OCI-LY1 (cell line): ENCODE data around the gene ERGIC1.
"Not testable (repeated sequence)": the region's sequence is repeated elsewhere in the genome, so short reads cannot be mapped to it uniquely, and the experiment has no call there.

ENCODE experiments used
- H2AFZ ChIP-seq: fragments of 200-600 bp; sonication (generic), shearing (Covaris generic); 2 replicates; pipeline ENCODE4 v1.6.0; 2014; ENCODE audit warnings: antibody characterized with exemption, mild to moderate bottlenecking, low read length
- H3F3A ChIP-seq: fragments of 200-600 bp; sonication (generic), shearing (Covaris generic); 2 replicates; pipeline ENCODE4 v1.6.0; 2014; ENCODE audit warnings: mild to moderate bottlenecking, antibody characterized with exemption, low read length, moderate library complexity; ENCODE audit not compliant: insufficient read depth
- H3K27ac ChIP-seq: fragments of 200-600 bp; sonication (generic); 2 replicates; pipeline ENCODE4 v1.5.1; 2014; ENCODE audit warnings: low read length, mixed run types, mild to moderate bottlenecking, low read depth; ENCODE audit not compliant: poor library complexity, severe bottlenecking
- H3K27me3 ChIP-seq: fragments of 200-600 bp; sonication (generic); 2 replicates; pipeline ENCODE4 v1.6.0; 2014; ENCODE audit warnings: antibody characterized with exemption, mild to moderate bottlenecking, low read length, moderate library complexity; ENCODE audit not compliant: insufficient read depth
- H3K36me3 ChIP-seq: fragments of 200-600 bp; sonication (generic); 2 replicates; pipeline ENCODE4 v1.6.1; 2014; ENCODE audit warnings: mild to moderate bottlenecking, antibody characterized with exemption, low read length, moderate library complexity, mixed read lengths; ENCODE audit not compliant: insufficient read depth
- H3K4me1 ChIP-seq: fragments of 200-600 bp; sonication (generic); 2 replicates; pipeline ENCODE4 v1.5.1; 2014; ENCODE audit warnings: mild to moderate bottlenecking, low read length, moderate library complexity; ENCODE audit not compliant: insufficient read depth, severe bottlenecking
- H3K4me2 ChIP-seq: fragments of 200-600 bp; sonication (generic), shearing (Covaris generic); 2 replicates; pipeline ENCODE4 v1.6.1; 2014; ENCODE audit warnings: low read length
- H3K4me3 ChIP-seq: fragments of 200-600 bp; sonication (generic); 2 replicates; pipeline ENCODE4 v1.5.1; 2014; ENCODE audit warnings: low read length, low read depth, mild to moderate bottlenecking, mixed read lengths; ENCODE audit not compliant: poor library complexity, severe bottlenecking
- H3K79me2 ChIP-seq: fragments of 200-600 bp; shearing (Covaris generic); 2 replicates; pipeline ENCODE4 v1.6.1; 2016; ENCODE audit warnings: mixed run types, low read length, mixed read lengths; ENCODE audit not compliant: insufficient read depth
- H3K9ac ChIP-seq: fragments of 200-600 bp; sonication (generic), shearing (Covaris generic); 2 replicates; pipeline ENCODE4 v1.6.1; 2014; ENCODE audit warnings: mild to moderate bottlenecking, low read length, mixed read lengths
- H3K9me2 ChIP-seq: fragments of 200-600 bp; sonication (generic), shearing (Covaris generic); 2 replicates; pipeline ENCODE4 v1.6.1; 2014; ENCODE audit warnings: low read depth, mild to moderate bottlenecking, low read length, mixed read lengths
- H3K9me3 ChIP-seq: fragments of 200-600 bp; shearing (Covaris generic); 2 replicates; pipeline ENCODE4 v1.6.1; 2014; ENCODE audit warnings: low read length, mixed read lengths
- H4K20me1 ChIP-seq: fragments of 200-600 bp; sonication (generic), shearing (Covaris generic); 2 replicates; pipeline ENCODE4 v1.6.0; 2016; ENCODE audit warnings: mild to moderate bottlenecking, low read length; ENCODE audit not compliant: insufficient read depth
- CTCF ChIP-seq: fragments of 200-600 bp; sonication (generic), shearing (Covaris generic); IDR thresholded peaks from 2 replicates; pipeline ENCODE4 v1.5.1; 2017; ENCODE audit warnings: mild to moderate bottlenecking, antibody characterized with exemption, low read length, moderate library complexity, mixed read lengths
- EZH2 ChIP-seq: fragments of 200-600 bp; sonication (generic), shearing (Covaris generic); IDR thresholded peaks from 2 replicates; pipeline ENCODE4 v1.8.0; 2017; ENCODE audit warnings: borderline replicate concordance, mixed run types, mild to moderate bottlenecking, antibody characterized with exemption, low read length, moderate library complexity, mixed read lengths

Gene ERGIC1

GRCh38 chr5:172849606-172850453 lies 15.8 kb downstream of the ERGIC1 start:
- Histone ChIP-seq H3K9me3 (no peaks in the 10 kb centered on the region), H3K4me2 (peak overlapping the region; percentile 32; the same call in 1 of the 2 replicates), H3K9me2 (no peaks in the 10 kb centered on the region), H3K9ac (peak overlapping the region; percentile 9; the same call in 1 of the 2 replicates), H3K36me3 (no peaks in the 10 kb centered on the region; the same call in 1 of the 2 replicates), H2AFZ (no peak overlapping the region), H3K4me3 (peak overlapping the region; percentile 17), H3K27me3 (no peaks in the 10 kb centered on the region), H4K20me1 (no peaks in the 10 kb centered on the region), H3K27ac (peak overlapping the region; percentile 80), H3F3A (no peaks in the 10 kb centered on the region), H3K4me1 (peaks cover 43% of the 10 kb centered on the region), H3K79me2 (peaks cover 8% of the 10 kb centered on the region; the same call in 1 of the 2 replicates)
- TF ChIP-seq CTCF = no peak
- TF ChIP-seq EZH2 = no peak

GRCh38 chr5:172850454-172850797 lies 16.4 kb downstream of the ERGIC1 start:
- Histone ChIP-seq H3K4me1 (peaks cover 39% of the 10 kb centered on the region), H3K36me3 (no peaks in the 10 kb centered on the region; the same call in 1 of the 2 replicates), H4K20me1 (no peaks in the 10 kb centered on the region), H3K4me2 (no peak overlapping the region), H2AFZ (no peak overlapping the region), H3F3A (no peaks in the 10 kb centered on the region), H3K27me3 (no peaks in the 10 kb centered on the region), H3K9me2 (no peaks in the 10 kb centered on the region), H3K9me3 (no peaks in the 10 kb centered on the region), H3K9ac (no peak overlapping the region), H3K4me3 (no peak overlapping the region), H3K27ac (peak overlapping the region; percentile 80), H3K79me2 (peaks cover 8% of the 10 kb centered on the region; the same call in 1 of the 2 replicates)
- TF ChIP-seq CTCF (no peak), EZH2 (no peak)

- not testable (repeated sequence) for H3K79me2 ChIP-seq, H3K9me3 ChIP-seq, H2AFZ ChIP-seq, H3K27me3 ChIP-seq, H3K9me2 ChIP-seq, H3K4me3 ChIP-seq, H3K4me2 ChIP-seq, H4K20me1 ChIP-seq, H3K9ac ChIP-seq, H3F3A ChIP-seq, H3K36me3 ChIP-seq
- peak overlapping the region; percentile 64 for H3K27ac ChIP-seq
- peaks cover 39% of the 10 kb centered on the region for H3K4me1 ChIP-seq
Measured at GRCh38 chr5:172851254-172851653, 17.2 kb downstream of the ERGIC1 start.
